Calu3 (cell line): ENCODE results near the gene PKP4. TPM values are rescaled to one million over a fixed set of nuclear protein-coding genes. Genes with fewer than 3 reads are reported as not detected.

ENCODE experiments used
- BruUV-seq: library from RNA; stranded (reverse); fragments of 400-500 nt; replicated peaks from 2 replicates; lab custom pipeline; 2021; lab: Mats Ljungman, UMichigan
- CTCF ChIA-PET: fragments of 300-600 bp; sonication (Branson Sonifier 250); formaldehyde crosslinking; loops from one replicate; lab custom pipeline; 2022; ENCODE audit warnings: antibody characterized with exemption; lab: Charles Lee
- DNase-seq: peaks from one replicate; pipeline ENCODE4 v3.0.0; 2022
- H3K27ac Mint-ChIP-seq: one replicate; pipeline ENCODE4 v1.8.0; 2022; ENCODE audit warnings: mixed read lengths; ENCODE audit not compliant: unreplicated experiment
- H3K27me3 Mint-ChIP-seq: one replicate; pipeline ENCODE4 v1.8.0; 2022; ENCODE audit warnings: mixed read lengths; ENCODE audit not compliant: unreplicated experiment
- H3K36me3 Mint-ChIP-seq: one replicate; pipeline ENCODE4 v1.8.0; 2022; ENCODE audit warnings: mild to moderate bottlenecking, moderate library complexity, mixed read lengths; ENCODE audit not compliant: insufficient read depth, unreplicated experiment
- H3K4me1 Mint-ChIP-seq: one replicate; pipeline ENCODE4 v1.8.0; 2022; ENCODE audit warnings: mild to moderate bottlenecking, low read depth, mixed read lengths; ENCODE audit not compliant: unreplicated experiment
- H3K4me3 Mint-ChIP-seq: one replicate; pipeline ENCODE4 v1.8.0; 2022; ENCODE audit warnings: mild to moderate bottlenecking, low read depth, moderate library complexity, mixed read lengths; ENCODE audit not compliant: unreplicated experiment
- H3K9me3 Mint-ChIP-seq: one replicate; pipeline ENCODE4 v1.8.0; 2022; ENCODE audit warnings: low read depth, mixed read lengths; ENCODE audit not compliant: unreplicated experiment
- intact Hi-C: fragments of 100-400 bp; cut with micrococcal nuclease; formaldehyde crosslinking; loops from one replicate; pipeline ENCODE4 v1.10.0; 2022; ENCODE audit not compliant: unreplicated experiment
- total RNA-seq: library from RNA; stranded (reverse); gene quantifications from 2 replicates; pipeline ENCODE4 v1.2.3, GENCODE V29; 2022
- TF ChIP-seq, protein P1 (sequence below): fragments of 200-600 bp; IDR thresholded peaks from one replicate; pipeline ENCODE4 v1.8.0; 2022; ENCODE audit warnings: antibody characterized with exemption; ENCODE audit not compliant: unreplicated experiment

Gene PKP4
- total RNA-seq, 1 experiment from 2014 or later: 137 TPM

DNA sequence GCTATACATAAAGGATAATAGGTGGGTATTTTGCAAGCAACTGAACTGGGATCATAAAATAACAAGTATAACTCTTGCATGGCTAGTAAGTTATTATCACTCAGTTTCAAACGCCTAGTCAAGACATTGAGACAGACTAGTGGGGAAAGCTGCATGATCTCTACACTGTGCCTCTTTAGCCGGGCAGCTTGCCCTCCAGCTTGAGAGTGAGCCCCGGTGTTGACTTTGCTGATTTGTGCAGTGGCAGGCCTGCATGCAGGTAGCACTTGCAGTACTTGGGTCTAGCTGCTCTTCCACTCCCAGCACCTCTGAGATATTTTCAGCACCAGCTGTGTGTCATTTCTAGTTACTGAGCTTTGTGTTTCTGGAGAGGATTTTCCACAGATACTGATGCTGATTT is 219.5 kb downstream of the PKP4 start:
- CTCF ChIA-PET: no interaction called here
- no peaks in the 10 kb centered on the region for H3K27me3 Mint-ChIP-seq
- intact Hi-C loops: no loop called here
- no peaks in the 10 kb centered on the region for H3K4me1 Mint-ChIP-seq
- TF ChIP-seq, protein P1, sequence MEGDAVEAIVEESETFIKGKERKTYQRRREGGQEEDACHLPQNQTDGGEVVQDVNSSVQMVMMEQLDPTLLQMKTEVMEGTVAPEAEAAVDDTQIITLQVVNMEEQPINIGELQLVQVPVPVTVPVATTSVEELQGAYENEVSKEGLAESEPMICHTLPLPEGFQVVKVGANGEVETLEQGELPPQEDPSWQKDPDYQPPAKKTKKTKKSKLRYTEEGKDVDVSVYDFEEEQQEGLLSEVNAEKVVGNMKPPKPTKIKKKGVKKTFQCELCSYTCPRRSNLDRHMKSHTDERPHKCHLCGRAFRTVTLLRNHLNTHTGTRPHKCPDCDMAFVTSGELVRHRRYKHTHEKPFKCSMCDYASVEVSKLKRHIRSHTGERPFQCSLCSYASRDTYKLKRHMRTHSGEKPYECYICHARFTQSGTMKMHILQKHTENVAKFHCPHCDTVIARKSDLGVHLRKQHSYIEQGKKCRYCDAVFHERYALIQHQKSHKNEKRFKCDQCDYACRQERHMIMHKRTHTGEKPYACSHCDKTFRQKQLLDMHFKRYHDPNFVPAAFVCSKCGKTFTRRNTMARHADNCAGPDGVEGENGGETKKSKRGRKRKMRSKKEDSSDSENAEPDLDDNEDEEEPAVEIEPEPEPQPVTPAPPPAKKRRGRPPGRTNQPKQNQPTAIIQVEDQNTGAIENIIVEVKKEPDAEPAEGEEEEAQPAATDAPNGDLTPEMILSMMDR: no peak
- DNase-seq: no peak
- no peak overlapping the region for H3K27ac Mint-ChIP-seq
- H3K9me3 Mint-ChIP-seq: no peaks in the 10 kb centered on the region
- BruUV-seq: no TSS peak
- H3K36me3 Mint-ChIP-seq: peaks cover 55% of the 10 kb centered on the region
- H3K4me3 Mint-ChIP-seq: no peak overlapping the region

DNA sequence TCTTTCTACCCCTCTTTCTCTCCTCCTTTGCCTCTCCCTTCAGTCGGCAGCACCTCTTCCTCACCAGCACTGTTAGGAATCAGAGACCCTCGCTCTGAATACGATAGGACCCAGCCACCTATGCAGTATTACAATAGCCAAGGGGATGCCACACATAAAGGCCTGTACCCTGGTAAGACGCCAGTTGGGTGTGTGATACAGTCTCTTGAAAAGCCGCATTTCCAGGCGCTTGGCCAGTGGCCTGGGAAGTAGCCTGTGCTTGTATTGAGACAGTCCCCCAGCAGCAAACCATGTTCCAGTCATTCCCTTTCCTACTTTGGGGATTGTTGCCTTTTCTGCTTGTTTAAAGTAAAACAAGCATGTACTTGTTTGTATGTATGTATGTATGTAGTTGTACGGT is 219.9 kb downstream of the PKP4 start:
- H3K9me3 Mint-ChIP-seq: no peaks in the 10 kb centered on the region
- BruUV-seq: no TSS peak
- H3K4me3 Mint-ChIP-seq: no peak overlapping the region
- peaks cover 51% of the 10 kb centered on the region for H3K36me3 Mint-ChIP-seq
- DNase-seq: no peak
- H3K27me3 Mint-ChIP-seq: no peaks in the 10 kb centered on the region
- CTCF ChIA-PET: no interaction called here
- H3K27ac Mint-ChIP-seq: no peak overlapping the region
- TF ChIP-seq, protein P1: no peak
- H3K4me1 Mint-ChIP-seq: no peaks in the 10 kb centered on the region
- intact Hi-C loops: no loop called here

DNA sequence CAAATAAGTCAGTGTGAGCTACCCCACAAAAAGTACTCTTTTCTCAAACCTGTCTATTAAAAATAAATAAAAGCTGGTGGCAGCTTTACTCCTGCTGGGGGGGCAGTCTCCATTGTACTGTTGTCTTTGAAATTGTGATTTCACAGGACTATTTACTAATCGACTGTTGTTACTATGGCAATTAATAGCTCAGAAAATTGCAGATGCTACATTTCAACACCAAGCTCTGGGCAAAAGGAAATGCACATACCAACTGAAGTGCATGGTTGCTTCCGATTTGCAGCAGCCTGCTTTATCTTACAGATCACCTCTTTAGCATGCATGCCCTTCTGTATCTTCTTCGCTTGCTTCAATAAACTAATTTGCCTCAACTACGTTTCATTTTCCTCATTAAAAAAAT is 220.8 kb downstream of the PKP4 start:
- no peaks in the 10 kb centered on the region for H3K4me1 Mint-ChIP-seq
- H3K27me3 Mint-ChIP-seq: no peaks in the 10 kb centered on the region
- BruUV-seq: no TSS peak
- TF ChIP-seq, protein P1: no peak
- H3K9me3 Mint-ChIP-seq: no peaks in the 10 kb centered on the region
- CTCF ChIA-PET: interaction anchor here (0.7 kb wide), 1 partner anchor 47 kb away, joined by 3 read pairs; no protein-coding TSS in a partner anchor
- H3K4me3 Mint-ChIP-seq: no peak overlapping the region
- H3K27ac Mint-ChIP-seq: no peak overlapping the region
- intact Hi-C loops: no loop called here
- H3K36me3 Mint-ChIP-seq: peaks cover 47% of the 10 kb centered on the region
- DNase-seq: no peak

DNA sequence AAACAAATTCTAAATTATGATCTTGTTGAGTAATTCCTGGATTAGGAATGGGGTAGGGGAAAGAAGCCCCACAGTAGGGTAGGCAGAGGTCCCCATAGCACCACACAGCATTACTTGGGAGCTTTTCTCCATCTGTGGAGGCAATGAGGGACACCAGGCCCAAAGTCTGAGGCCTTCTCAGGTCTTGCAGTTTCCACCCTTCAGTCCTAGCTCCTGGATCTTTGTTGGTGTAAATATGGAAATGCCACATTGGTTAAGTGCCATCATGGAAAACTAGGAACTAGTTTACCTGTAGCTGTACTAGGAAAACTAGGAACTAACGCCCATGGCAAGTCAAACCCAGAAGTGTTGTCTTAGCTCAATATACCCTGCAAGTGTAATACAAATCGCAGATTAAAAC is 225.1 kb downstream of the PKP4 start:
- no peaks in the 10 kb centered on the region for H3K27me3 Mint-ChIP-seq
- CTCF ChIA-PET: interaction anchor here (0.9 kb wide), 1 partner anchor 42 kb away, joined by 3 read pairs; no protein-coding TSS in a partner anchor
- TF ChIP-seq, protein P1: no peak
- no peak overlapping the region for H3K4me3 Mint-ChIP-seq
- BruUV-seq: no TSS peak
- H3K36me3 Mint-ChIP-seq: peaks cover 25% of the 10 kb centered on the region
- intact Hi-C loops: no loop called here
- no peak for DNase-seq
- H3K27ac Mint-ChIP-seq: no peak overlapping the region
- H3K9me3 Mint-ChIP-seq: no peaks in the 10 kb centered on the region
- H3K4me1 Mint-ChIP-seq: no peaks in the 10 kb centered on the region
